A549 (cell line): Measurements from ENCODE around the gene WWC1.
"Not testable (repeated sequence)": the region's sequence is repeated elsewhere in the genome, so short reads cannot be mapped to it uniquely, and the experiment has no call there.

Experiments
- BCL3 ChIP-seq: fragments of >200 bp; sonication (Bioruptor Twin); formaldehyde crosslinking; IDR thresholded peaks from 3 replicates; pipeline ENCODE4 v1.6.1; 2016
- BHLHE40 ChIP-seq: IDR thresholded peaks from 2 replicates; pipeline ENCODE4 v1.6.1; 2012; ENCODE audit warnings: low read depth, low read length, inconsistent platforms
- CHD2 ChIP-seq: fragments of 150-350 bp; IDR thresholded peaks from 2 replicates; pipeline ENCODE4 v1.6.1; 2014; ENCODE audit warnings: low read length; ENCODE audit not compliant: partially characterized antibody
- CTCF ChIP-seq: fragments of >200 bp; sonication (Bioruptor Twin); formaldehyde crosslinking; IDR thresholded peaks from 3 replicates; pipeline ENCODE4 v1.5.1; 2016
- E2F6 ChIP-seq: IDR thresholded peaks from 2 replicates; pipeline ENCODE4 v1.6.1; 2012; ENCODE audit warnings: low read depth, borderline replicate concordance
- EP300 ChIP-seq, 2 experiments: fragments of >200 bp; sonication (Bioruptor Twin); formaldehyde crosslinking; IDR thresholded peaks; 2 replicates in 1 of 2; 3 replicates in 1 of 2; pipeline ENCODE4 v1.6.1; 2016 to 2017
- HES2 ChIP-seq: fragments of >200 bp; sonication (Bioruptor Twin); formaldehyde crosslinking; IDR thresholded peaks from 2 replicates; pipeline ENCODE4 v1.6.1; 2016
- KDM1A ChIP-seq: fragments of 200-600 bp; sonication (generic); IDR thresholded peaks from 2 replicates; pipeline ENCODE4 v1.6.1; 2016; ENCODE audit warnings: low read depth, mild to moderate bottlenecking
- MAX ChIP-seq: IDR thresholded peaks from 2 replicates; pipeline ENCODE4 v1.6.1; 2012
- MAZ ChIP-seq: fragments of 150-350 bp; IDR thresholded peaks from 2 replicates; pipeline ENCODE4 v1.6.1; 2014; ENCODE audit warnings: antibody characterized with exemption, low read depth, low read length, borderline replicate concordance
- NFE2L2 ChIP-seq: fragments of 150-350 bp; conservative IDR thresholded peaks from 2 replicates; pipeline ENCODE4 v1.6.1; 2014; ENCODE audit warnings: low read length
- POLR2A ChIP-seq: IDR thresholded peaks from 2 replicates; pipeline ENCODE4 v1.6.1; 2012; ENCODE audit warnings: mild to moderate bottlenecking, low read length
- SMC3 ChIP-seq: fragments of >200 bp; sonication (Bioruptor Twin); formaldehyde crosslinking; IDR thresholded peaks from 3 replicates; pipeline ENCODE4 v1.6.1; 2018; ENCODE audit warnings: inconsistent platforms

- TF ChIP-seq POLR2A; CTCF; KDM1A; NFE2L2; EP300 (IDR thresholded peaks at IDR 0.05); CHD2; BHLHE40; SMC3; E2F6; HES2; BCL3; MAX; MAZ: not testable (repeated sequence)
Observed at GRCh38 chr5:168286863-168287262, 4.6 kb upstream of the WWC1 start.
